GM19239 (cell line): ENCODE measurements around the gene SHC3.

Source experiments
- DNase-seq: peaks from one replicate; pipeline ENCODE4 v3.0.0; 2011; ENCODE audit warnings: low spot score; ENCODE audit not compliant: insufficient read length
- FAIRE-seq: peaks from 2 replicates; lab custom pipeline; 2011; peaks lifted over from hg19 to GRCh38; lab: Jason Lieb, UNC

Gene SHC3

GRCh38 chr9:89115426-89115825 lies 63.2 kb downstream of the SHC3 start:
- DNase-seq = no peak
- no peak for FAIRE-seq

- no peak for FAIRE-seq
- DNase-seq = no peak
These were observed 63.9 kb downstream of the SHC3 start for GRCh38 chr9:89114741-89115140.

GRCh38 chr9:89113851-89114250 lies 64.8 kb downstream of the SHC3 start:
- FAIRE-seq = no peak
- no peak for DNase-seq

GRCh38 chr9:89112243-89112642 lies 66.4 kb downstream of the SHC3 start:
- DNase-seq (no peak), FAIRE-seq (no peak)

GRCh38 chr9:89109666-89110065 lies 69.0 kb downstream of the SHC3 start:
- DNase-seq (no peak), FAIRE-seq (no peak)

- FAIRE-seq = no peak
- DNase-seq = no peak
These were observed 71.2 kb downstream of the SHC3 start for GRCh38 chr9:89107406-89107805.

- DNase-seq (no peak), FAIRE-seq (no peak)
These were observed 72.3 kb downstream of the SHC3 start for GRCh38 chr9:89106224-89106851.

- DNase-seq = no peak
These were observed 73.8 kb downstream of the SHC3 start for GRCh38 chr9:89104821-89105220.

GRCh38 chr9:89097219-89097618 lies 81.4 kb downstream of the SHC3 start:
- DNase-seq = no peak
- FAIRE-seq = no peak

More at GRCh38 chr9:89104821-89105220, 73.8 kb downstream of the SHC3 start:
- no peak for FAIRE-seq

GRCh38 chr9:89096807-89097206 lies 81.8 kb downstream of the SHC3 start:
- DNase-seq (no peak), FAIRE-seq (no peak)

- FAIRE-seq (no peak), DNase-seq (no peak)
These were observed 82.7 kb downstream of the SHC3 start for GRCh38 chr9:89095761-89096528.

GRCh38 chr9:89093201-89093975 lies 85.2 kb downstream of the SHC3 start:
- no peak for FAIRE-seq

GRCh38 chr9:89089176-89089575 lies 89.4 kb downstream of the SHC3 start:
- no peak for FAIRE-seq
- DNase-seq = no peak

More at GRCh38 chr9:89093201-89093975, 85.2 kb downstream of the SHC3 start:
- no peak for DNase-seq

GRCh38 chr9:89083626-89084025 lies 95.0 kb downstream of the SHC3 start:
- FAIRE-seq = no peak
- DNase-seq = no peak

GRCh38 chr9:89080193-89080592 lies 98.4 kb downstream of the SHC3 start:
- FAIRE-seq = no peak
- no peak for DNase-seq

GRCh38 chr9:89079391-89079790 lies 99.2 kb downstream of the SHC3 start:
- no peak for DNase-seq
- FAIRE-seq = no peak

GRCh38 chr9:89078860-89079259 lies 99.8 kb downstream of the SHC3 start:
- FAIRE-seq (no peak), DNase-seq (no peak)

GRCh38 chr9:89078421-89078820 lies 100.2 kb downstream of the SHC3 start:
- DNase-seq (no peak), FAIRE-seq (no peak)

- DNase-seq = peak; percentile 9
- peak; percentile 60 for FAIRE-seq
These were observed 101.1 kb downstream of the SHC3 start for GRCh38 chr9:89077519-89077918.

- DNase-seq (no peak), FAIRE-seq (no peak)
These were observed 105.2 kb downstream of the SHC3 start for GRCh38 chr9:89073397-89073796.

- no peak for FAIRE-seq
These were observed 107.0 kb downstream of the SHC3 start for GRCh38 chr9:89071591-89071990.

More at GRCh38 chr9:89071591-89071990, 107.0 kb downstream of the SHC3 start:
- no peak for DNase-seq
